ENCODE results near the gene SARM1.

DNA sequence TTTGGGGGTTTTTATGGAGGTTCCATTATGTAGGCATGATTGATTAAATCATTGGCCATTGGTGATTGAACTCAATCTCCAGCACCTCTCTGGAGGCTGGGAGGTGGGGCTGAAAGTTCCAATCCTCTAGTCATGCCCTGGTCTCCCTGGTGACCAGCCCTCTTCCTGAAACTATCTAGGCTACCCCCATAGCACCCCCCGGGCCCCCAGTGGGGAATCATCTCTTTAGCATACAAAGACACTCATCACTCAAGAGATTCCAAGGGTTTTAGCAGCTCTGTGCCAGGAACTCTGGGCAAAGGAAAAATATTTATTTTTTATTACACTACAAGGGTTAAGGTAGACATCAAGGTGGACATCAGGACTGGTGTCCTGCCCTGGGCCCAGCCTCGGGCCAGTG is 23.9 kb downstream of the SARM1 start:
- no peak for TF ChIP-seq POLR2A (IDR thresholded peaks at IDR 0.05; ENCODE audit: low read depth, low read length)
- no peak for TF ChIP-seq POLR2AphosphoS5 (IDR thresholded peaks at IDR 0.05; ENCODE audit: low read depth, low read length)
- TF ChIP-seq TAF1 (IDR thresholded peaks at IDR 0.05; ENCODE audit: low read depth, low read length) = no peak
- no peak for TF ChIP-seq PAX5 (IDR thresholded peaks at IDR 0.05; ENCODE audit: insufficient read depth, low read length, severe bottlenecking)

All from GM12891 (cell line).